ENCODE data around the gene MGME1.
"Not testable (repeated sequence)": the region's sequence is repeated elsewhere in the genome, so short reads cannot be mapped to it uniquely, and the experiment has no call there.

The MGME1 gene

GRCh38 chr20:17959257-17959627 is 9.6 kb upstream of the MGME1 start:
- no peak overlapping the region for H3K4me3 ChIP-seq (ENCODE audit: low read depth, low read length)
- DNase-seq (ENCODE audit: low read depth) = no peak
- no peak for TF ChIP-seq CTCF (IDR thresholded peaks at IDR 0.05; ENCODE audit: control insufficient read depth, extremely low read depth, insufficient read depth)

- DNase-seq (ENCODE audit: low read depth); H3K4me3 ChIP-seq (ENCODE audit: low read depth, low read length): not testable (repeated sequence)
Observed at GRCh38 chr20:17960400-17960885, 8.4 kb upstream of the MGME1 start.

DNA sequence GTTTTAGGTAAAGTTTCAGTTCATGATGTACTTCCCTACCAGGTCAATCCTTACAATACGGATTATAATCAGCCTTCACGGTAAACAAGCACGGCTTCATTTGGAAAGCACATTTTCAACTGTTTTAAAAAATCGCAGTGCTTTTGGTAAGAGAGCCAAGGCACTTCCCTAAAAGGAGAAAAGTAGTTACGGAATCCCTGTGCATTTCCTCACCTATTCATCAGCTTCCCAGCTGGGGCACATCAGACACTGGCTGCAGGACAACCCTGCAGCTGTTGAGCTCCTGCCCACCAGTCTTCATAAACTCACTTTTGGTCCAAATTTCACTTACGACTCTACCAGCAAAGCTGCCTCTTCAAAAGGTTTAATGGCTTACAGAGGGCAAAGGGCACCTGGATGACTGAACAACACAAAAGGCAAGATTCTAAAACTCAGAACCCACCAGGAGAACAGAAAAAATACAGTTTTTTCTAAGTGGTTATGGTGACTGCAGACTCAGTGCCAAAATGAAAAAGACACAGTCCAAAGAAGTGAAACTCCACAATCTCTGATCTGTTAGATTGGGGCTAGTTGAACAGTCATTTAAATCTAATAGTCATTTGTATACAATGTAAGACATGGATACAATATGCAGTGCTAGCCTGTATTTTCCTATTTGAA is 7.8 kb upstream of the MGME1 start:
- DNase-seq (ENCODE audit: low read depth) = no peak
- TF ChIP-seq CTCF (IDR thresholded peaks at IDR 0.05; ENCODE audit: control insufficient read depth, extremely low read depth, insufficient read depth) = no peak
- no peak overlapping the region for H3K4me3 ChIP-seq (ENCODE audit: low read depth, low read length)

DNA sequence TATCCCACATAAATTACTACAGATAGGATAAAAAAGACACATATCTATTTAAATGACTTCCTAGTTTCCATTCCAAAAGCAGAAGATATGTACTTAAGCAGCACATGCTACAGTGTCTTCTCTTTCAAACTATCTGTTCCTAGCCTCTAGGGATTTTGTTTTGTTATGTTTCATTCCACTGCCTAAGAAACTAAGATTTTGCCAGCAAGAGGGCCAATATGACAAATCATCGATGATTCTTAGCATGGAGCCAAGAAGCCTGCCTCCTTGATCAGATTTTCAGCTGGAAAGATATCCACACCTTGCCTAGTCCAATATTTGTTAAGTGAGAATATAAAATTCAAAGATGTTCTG is 7.3 kb upstream of the MGME1 start:
- TF ChIP-seq CTCF (IDR thresholded peaks at IDR 0.05; ENCODE audit: control insufficient read depth, extremely low read depth, insufficient read depth) = no peak
- no peak overlapping the region; the same call in 1 of the 2 replicates for H3K4me3 ChIP-seq (ENCODE audit: low read depth, low read length)
- DNase-seq (ENCODE audit: low read depth) = peak; percentile 27

DNA sequence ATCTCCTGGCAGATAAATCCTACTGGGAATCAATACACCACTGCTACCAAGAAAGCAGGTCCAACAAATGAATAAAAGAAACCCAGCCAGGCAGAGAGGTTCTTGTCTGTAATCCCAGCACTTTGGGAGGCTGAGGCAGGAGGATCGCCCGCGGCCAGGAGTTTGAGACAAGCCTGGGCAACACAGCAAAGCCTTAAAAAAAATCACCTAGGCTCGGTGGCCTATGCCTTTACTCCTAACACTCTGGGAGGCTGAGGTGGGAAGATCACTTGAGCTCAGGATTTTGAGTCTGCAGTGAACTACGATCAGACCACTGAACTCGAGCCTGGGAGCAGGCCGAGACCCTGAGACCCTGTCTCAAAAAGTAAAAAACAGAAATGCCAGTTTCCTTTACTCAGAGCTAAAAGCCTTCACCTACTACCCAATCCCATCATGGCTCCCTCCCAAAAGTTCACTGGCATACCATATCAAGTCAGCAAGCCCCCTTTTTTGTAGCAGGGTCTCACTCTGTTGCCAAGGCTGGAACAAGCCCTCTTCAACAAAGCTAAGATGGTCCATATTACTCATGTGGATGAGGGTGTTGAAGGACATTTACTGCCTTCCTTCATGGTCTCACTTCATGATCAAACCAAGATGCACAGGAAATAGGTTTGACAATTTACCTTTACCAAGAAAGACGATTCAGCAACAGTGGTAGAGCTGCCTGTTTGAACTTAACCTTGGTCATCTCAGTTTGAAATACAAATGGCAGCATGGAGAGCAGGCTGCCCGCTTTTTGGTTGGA is 5.5 kb upstream of the MGME1 start:
- H3K4me3 ChIP-seq (ENCODE audit: low read depth, low read length) = no peak overlapping the region
- TF ChIP-seq CTCF (IDR thresholded peaks at IDR 0.05; ENCODE audit: control insufficient read depth, extremely low read depth, insufficient read depth) = no peak
- no peak for DNase-seq (ENCODE audit: low read depth)

GRCh38 chr20:17964073-17964472 is 4.7 kb upstream of the MGME1 start:
- no peak for DNase-seq (ENCODE audit: low read depth)
- TF ChIP-seq CTCF (IDR thresholded peaks at IDR 0.05; ENCODE audit: control insufficient read depth, extremely low read depth, insufficient read depth) = no peak
- no peak overlapping the region for H3K4me3 ChIP-seq (ENCODE audit: low read depth, low read length)

DNA sequence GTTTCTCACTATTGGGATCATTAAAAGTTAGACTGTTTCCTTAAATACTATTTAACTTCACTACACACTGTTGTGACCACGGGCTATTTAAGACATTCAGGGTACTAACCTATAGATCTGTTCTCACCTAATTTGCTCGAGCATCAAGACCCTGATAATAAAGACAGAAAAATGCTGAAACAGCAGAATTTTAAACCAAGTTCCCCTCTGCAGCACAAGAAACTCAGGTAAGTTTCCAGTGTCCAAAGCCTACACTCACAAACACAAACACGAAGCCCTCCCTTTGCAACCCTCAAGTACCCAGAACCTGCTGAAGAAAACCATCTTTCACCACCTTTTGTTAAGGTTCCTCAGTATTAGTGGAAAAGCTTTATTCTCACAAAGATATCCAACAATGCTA is 4.2 kb upstream of the MGME1 start:
- TF ChIP-seq CTCF (IDR thresholded peaks at IDR 0.05; ENCODE audit: control insufficient read depth, extremely low read depth, insufficient read depth) = no peak
- H3K4me3 ChIP-seq (ENCODE audit: low read depth, low read length) = no peak overlapping the region
- no peak for DNase-seq (ENCODE audit: low read depth)

All from LNCaP clone FGC (cell line).